ENCODE data around the gene PTPRM. TPM values are rescaled to one million over a fixed set of nuclear protein-coding genes. Genes with fewer than 3 reads are reported as not detected.

PTPRM gene
- total RNA-seq, 1 donor from 2014 or later = 42.1 TPM

GRCh38 chr18:8254654-8255053 lies 687.5 kb downstream of the PTPRM start:
- Histone ChIP-seq H3K36me3 (ENCODE audit: control insufficient read depth, insufficient read depth, low read length) (peaks cover 3% of the 10 kb centered on the region), H3K4me3 (ENCODE audit: low read depth, low read length) (no peak overlapping the region), H3K27me3 (ENCODE audit: control insufficient read depth, insufficient read depth, low read length) (no peaks in the 10 kb centered on the region)
- no peak for TF ChIP-seq CTCF (IDR thresholded peaks at IDR 0.05; ENCODE audit: insufficient read depth, low read length, severe bottlenecking)
- DNase-seq (ENCODE audit: low read depth) (no peak), FAIRE-seq (peak; percentile 64)

- Histone ChIP-seq H3K36me3 (ENCODE audit: control insufficient read depth, insufficient read depth, low read length) (peaks cover 5% of the 10 kb centered on the region), H3K4me3 (ENCODE audit: low read depth, low read length) (no peak overlapping the region), H3K27me3 (ENCODE audit: control insufficient read depth, insufficient read depth, low read length) (no peaks in the 10 kb centered on the region)
- DNase-seq (ENCODE audit: low read depth) = no peak
- FAIRE-seq = no peak
- TF ChIP-seq CTCF (IDR thresholded peaks at IDR 0.05; ENCODE audit: insufficient read depth, low read length, severe bottlenecking) = no peak
Observed at GRCh38 chr18:8257851-8258434, 690.8 kb downstream of the PTPRM start.

GRCh38 chr18:8260319-8260718 lies 693.2 kb downstream of the PTPRM start:
- no peak for FAIRE-seq

GRCh38 chr18:8260827-8261226 lies 693.7 kb downstream of the PTPRM start:
- H3K27me3 ChIP-seq (ENCODE audit: control insufficient read depth, insufficient read depth, low read length) = no peaks in the 10 kb centered on the region
- no peak for FAIRE-seq

More at GRCh38 chr18:8260319-8260718, 693.2 kb downstream of the PTPRM start:
- peak; percentile 78 for DNase-seq (ENCODE audit: low read depth)
- Histone ChIP-seq H3K4me3 (ENCODE audit: low read depth, low read length) (no peak overlapping the region), H3K27me3 (ENCODE audit: control insufficient read depth, insufficient read depth, low read length) (no peaks in the 10 kb centered on the region), H3K36me3 (ENCODE audit: control insufficient read depth, insufficient read depth, low read length) (peaks cover 4% of the 10 kb centered on the region)
- TF ChIP-seq CTCF (IDR thresholded peaks at IDR 0.05; ENCODE audit: insufficient read depth, low read length, severe bottlenecking) = no peak

GRCh38 chr18:8261651-8262091 lies 694.6 kb downstream of the PTPRM start:
- Histone ChIP-seq H3K27me3 (ENCODE audit: control insufficient read depth, insufficient read depth, low read length) (no peaks in the 10 kb centered on the region), H3K36me3 (ENCODE audit: control insufficient read depth, insufficient read depth, low read length) (peaks cover 4% of the 10 kb centered on the region), H3K4me3 (ENCODE audit: low read depth, low read length) (no peak overlapping the region)
- no peak for DNase-seq (ENCODE audit: low read depth)
- TF ChIP-seq CTCF (IDR thresholded peaks at IDR 0.05; ENCODE audit: insufficient read depth, low read length, severe bottlenecking) = no peak
- no peak for FAIRE-seq

More at GRCh38 chr18:8260827-8261226, 693.7 kb downstream of the PTPRM start:
- H3K4me3 ChIP-seq (ENCODE audit: low read depth, low read length) = no peak overlapping the region
- DNase-seq (ENCODE audit: low read depth) = no peak
- H3K36me3 ChIP-seq (ENCODE audit: control insufficient read depth, insufficient read depth, low read length) = peaks cover 4% of the 10 kb centered on the region
- no peak for TF ChIP-seq CTCF (IDR thresholded peaks at IDR 0.05; ENCODE audit: insufficient read depth, low read length, severe bottlenecking)

GRCh38 chr18:8262221-8262620 lies 695.1 kb downstream of the PTPRM start:
- peaks cover 4% of the 10 kb centered on the region for H3K36me3 ChIP-seq (ENCODE audit: control insufficient read depth, insufficient read depth, low read length)
- no peak overlapping the region for H3K4me3 ChIP-seq (ENCODE audit: low read depth, low read length)
- TF ChIP-seq CTCF (IDR thresholded peaks at IDR 0.05; ENCODE audit: insufficient read depth, low read length, severe bottlenecking) = no peak
- FAIRE-seq (peak; percentile 23), DNase-seq (ENCODE audit: low read depth) (no peak)
- no peaks in the 10 kb centered on the region for H3K27me3 ChIP-seq (ENCODE audit: control insufficient read depth, insufficient read depth, low read length)

All from bronchial epithelial cell (primary cell).